ENCODE measurements around the gene KBTBD7. TPM values are rescaled to one million over a fixed set of nuclear protein-coding genes. Genes with fewer than 3 reads are reported as not detected.

KBTBD7 gene
- polyA plus RNA-seq, 1 of the 3 experiments (the other 2 are of a cell fraction): 1.3 TPM

DNA sequence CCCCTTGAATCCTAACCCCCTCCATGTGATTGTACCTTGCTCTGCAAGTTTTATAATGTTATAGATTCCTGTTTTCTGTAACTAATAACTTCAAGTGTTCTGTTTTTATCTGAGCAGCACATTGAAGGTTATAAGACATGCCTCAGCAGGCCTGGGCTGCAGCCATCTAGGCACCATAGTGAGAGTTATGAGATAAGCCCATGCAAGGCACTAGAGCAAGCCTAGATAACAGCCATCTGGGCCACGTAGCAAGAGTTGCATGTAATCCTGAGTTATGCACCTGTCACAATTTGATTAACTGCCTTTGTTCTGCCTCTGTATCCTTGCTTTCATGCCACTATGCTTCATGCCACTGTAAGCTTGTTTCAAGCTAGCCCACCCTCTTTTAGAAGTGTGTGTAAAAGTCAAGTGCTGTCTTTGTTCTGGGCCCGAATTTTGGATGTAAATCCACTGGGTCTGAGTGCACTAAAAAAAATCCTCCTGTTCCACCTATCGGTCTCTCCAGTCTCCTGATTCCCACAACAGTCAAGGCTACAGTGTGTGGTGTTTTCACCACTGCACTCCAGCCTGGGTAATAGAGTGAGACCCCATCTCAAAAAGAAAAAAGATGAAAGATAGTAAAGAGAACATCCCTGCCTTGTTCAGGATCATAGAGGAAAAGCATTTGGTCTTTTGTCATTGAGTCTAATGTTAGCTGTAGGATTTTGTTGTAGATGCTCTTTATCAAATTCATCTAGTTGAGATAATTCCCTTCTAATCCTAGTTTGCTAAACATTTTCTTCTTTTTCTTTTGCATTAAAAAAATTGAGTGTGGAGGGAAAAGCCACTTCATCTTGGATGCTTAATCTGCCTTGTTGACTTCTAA is 45.7 kb downstream of the KBTBD7 start:
- DNase-seq: no peak
- H3K27me3 ChIP-seq (ENCODE audit: insufficient read depth): no peaks in the 10 kb centered on the region
- ChIA-PET CTCF (no interaction called here), POLR2A (no interaction called here)
- no peak overlapping the region for H2AFZ ChIP-seq (ENCODE audit: low read depth)
- H3K36me3 ChIP-seq (replicated peaks in 1 of 2; ENCODE audit: control insufficient read depth in 1 of 2, insufficient read depth in 2 of 2, low read length in 1 of 2): no peaks in the 10 kb centered on the region
- H3K27ac ChIP-seq (ENCODE audit: low read depth in 2 of 2, low read length in 1 of 2): no peak overlapping the region
- H3F3A ChIP-seq (replicated peaks; ENCODE audit: insufficient read depth): no peaks in the 10 kb centered on the region
- 49% methylated on average over 3 of the region's 3 CpGs for WGBS (ENCODE audit: low lambda C conversion rate)
- H3K79me2 ChIP-seq (ENCODE audit: insufficient read depth): no peaks in the 10 kb centered on the region
- no peaks in the 10 kb centered on the region for H3K9me2 ChIP-seq
- no peak overlapping the region for H3K4me2 ChIP-seq
- TF ChIP-seq TEAD4 (IDR thresholded peaks at IDR 0.05; ENCODE audit: borderline replicate concordance, insufficient read depth) (no peak), GATA2 (CRISPR knock-in tag; IDR thresholded peaks at IDR 0.05) (no peak), RXRA (IDR thresholded peaks at IDR 0.05; ENCODE audit: borderline replicate concordance, low read depth) (no peak), NFIC (IDR thresholded peaks at IDR 0.05; ENCODE audit: borderline replicate concordance) (no peak), RAD21 (IDR thresholded peaks at IDR 0.05; ENCODE audit: low read length) (no peak)
- TF ChIP-seq, protein P1, sequence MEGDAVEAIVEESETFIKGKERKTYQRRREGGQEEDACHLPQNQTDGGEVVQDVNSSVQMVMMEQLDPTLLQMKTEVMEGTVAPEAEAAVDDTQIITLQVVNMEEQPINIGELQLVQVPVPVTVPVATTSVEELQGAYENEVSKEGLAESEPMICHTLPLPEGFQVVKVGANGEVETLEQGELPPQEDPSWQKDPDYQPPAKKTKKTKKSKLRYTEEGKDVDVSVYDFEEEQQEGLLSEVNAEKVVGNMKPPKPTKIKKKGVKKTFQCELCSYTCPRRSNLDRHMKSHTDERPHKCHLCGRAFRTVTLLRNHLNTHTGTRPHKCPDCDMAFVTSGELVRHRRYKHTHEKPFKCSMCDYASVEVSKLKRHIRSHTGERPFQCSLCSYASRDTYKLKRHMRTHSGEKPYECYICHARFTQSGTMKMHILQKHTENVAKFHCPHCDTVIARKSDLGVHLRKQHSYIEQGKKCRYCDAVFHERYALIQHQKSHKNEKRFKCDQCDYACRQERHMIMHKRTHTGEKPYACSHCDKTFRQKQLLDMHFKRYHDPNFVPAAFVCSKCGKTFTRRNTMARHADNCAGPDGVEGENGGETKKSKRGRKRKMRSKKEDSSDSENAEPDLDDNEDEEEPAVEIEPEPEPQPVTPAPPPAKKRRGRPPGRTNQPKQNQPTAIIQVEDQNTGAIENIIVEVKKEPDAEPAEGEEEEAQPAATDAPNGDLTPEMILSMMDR (IDR thresholded peaks at IDR 0.05): no peak
- TF ChIP-seq, protein P2, sequence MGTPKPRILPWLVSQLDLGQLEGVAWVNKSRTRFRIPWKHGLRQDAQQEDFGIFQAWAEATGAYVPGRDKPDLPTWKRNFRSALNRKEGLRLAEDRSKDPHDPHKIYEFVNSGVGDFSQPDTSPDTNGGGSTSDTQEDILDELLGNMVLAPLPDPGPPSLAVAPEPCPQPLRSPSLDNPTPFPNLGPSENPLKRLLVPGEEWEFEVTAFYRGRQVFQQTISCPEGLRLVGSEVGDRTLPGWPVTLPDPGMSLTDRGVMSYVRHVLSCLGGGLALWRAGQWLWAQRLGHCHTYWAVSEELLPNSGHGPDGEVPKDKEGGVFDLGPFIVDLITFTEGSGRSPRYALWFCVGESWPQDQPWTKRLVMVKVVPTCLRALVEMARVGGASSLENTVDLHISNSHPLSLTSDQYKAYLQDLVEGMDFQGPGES (IDR thresholded peaks at IDR 0.05; ENCODE audit: low read depth, low read length): no peak
- TF ChIP-seq, protein P3, sequence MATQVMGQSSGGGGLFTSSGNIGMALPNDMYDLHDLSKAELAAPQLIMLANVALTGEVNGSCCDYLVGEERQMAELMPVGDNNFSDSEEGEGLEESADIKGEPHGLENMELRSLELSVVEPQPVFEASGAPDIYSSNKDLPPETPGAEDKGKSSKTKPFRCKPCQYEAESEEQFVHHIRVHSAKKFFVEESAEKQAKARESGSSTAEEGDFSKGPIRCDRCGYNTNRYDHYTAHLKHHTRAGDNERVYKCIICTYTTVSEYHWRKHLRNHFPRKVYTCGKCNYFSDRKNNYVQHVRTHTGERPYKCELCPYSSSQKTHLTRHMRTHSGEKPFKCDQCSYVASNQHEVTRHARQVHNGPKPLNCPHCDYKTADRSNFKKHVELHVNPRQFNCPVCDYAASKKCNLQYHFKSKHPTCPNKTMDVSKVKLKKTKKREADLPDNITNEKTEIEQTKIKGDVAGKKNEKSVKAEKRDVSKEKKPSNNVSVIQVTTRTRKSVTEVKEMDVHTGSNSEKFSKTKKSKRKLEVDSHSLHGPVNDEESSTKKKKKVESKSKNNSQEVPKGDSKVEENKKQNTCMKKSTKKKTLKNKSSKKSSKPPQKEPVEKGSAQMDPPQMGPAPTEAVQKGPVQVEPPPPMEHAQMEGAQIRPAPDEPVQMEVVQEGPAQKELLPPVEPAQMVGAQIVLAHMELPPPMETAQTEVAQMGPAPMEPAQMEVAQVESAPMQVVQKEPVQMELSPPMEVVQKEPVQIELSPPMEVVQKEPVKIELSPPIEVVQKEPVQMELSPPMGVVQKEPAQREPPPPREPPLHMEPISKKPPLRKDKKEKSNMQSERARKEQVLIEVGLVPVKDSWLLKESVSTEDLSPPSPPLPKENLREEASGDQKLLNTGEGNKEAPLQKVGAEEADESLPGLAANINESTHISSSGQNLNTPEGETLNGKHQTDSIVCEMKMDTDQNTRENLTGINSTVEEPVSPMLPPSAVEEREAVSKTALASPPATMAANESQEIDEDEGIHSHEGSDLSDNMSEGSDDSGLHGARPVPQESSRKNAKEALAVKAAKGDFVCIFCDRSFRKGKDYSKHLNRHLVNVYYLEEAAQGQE (IDR thresholded peaks at IDR 0.05; ENCODE audit: low read depth, low read length): no peak
- TF ChIP-seq, protein P4, sequence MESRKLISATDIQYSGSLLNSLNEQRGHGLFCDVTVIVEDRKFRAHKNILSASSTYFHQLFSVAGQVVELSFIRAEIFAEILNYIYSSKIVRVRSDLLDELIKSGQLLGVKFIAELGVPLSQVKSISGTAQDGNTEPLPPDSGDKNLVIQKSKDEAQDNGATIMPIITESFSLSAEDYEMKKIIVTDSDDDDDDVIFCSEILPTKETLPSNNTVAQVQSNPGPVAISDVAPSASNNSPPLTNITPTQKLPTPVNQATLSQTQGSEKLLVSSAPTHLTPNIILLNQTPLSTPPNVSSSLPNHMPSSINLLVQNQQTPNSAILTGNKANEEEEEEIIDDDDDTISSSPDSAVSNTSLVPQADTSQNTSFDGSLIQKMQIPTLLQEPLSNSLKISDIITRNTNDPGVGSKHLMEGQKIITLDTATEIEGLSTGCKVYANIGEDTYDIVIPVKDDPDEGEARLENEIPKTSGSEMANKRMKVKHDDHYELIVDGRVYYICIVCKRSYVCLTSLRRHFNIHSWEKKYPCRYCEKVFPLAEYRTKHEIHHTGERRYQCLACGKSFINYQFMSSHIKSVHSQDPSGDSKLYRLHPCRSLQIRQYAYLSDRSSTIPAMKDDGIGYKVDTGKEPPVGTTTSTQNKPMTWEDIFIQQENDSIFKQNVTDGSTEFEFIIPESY (IDR thresholded peaks at IDR 0.05; ENCODE audit: borderline replicate concordance, low read depth): no peak
- no peaks in the 10 kb centered on the region for H3K4me1 ChIP-seq (ENCODE audit: control insufficient read depth in 1 of 2, insufficient read depth in 2 of 2, low read depth in 1 of 2, low read length in 1 of 2)
- no peak overlapping the region for H3K9ac ChIP-seq
- H3K9me3 ChIP-seq: peaks cover 3% of the 10 kb centered on the region; the same call in 1 of the 2 replicates
- no peaks in the 10 kb centered on the region for H4K20me1 ChIP-seq (ENCODE audit: insufficient read depth)
- no peak overlapping the region for H3K4me3 ChIP-seq (ENCODE audit: low read depth in 2 of 2, low read length in 1 of 2)
